Liver (tissue), 3 donors: Measurements from ENCODE around the gene BHLHE23.

ENCODE experiments used
- HNF4A ChIP-seq, 2 donors: conservative IDR thresholded peaks; 2 replicates each; pipeline ENCODE4 v1.6.1; 2016; ENCODE audit warnings: antibody characterized with exemption in 2 of 2, mild to moderate bottlenecking in 2 of 2
- HNF4G ChIP-seq: IDR thresholded peaks from 2 replicates; pipeline ENCODE4 v1.6.1; 2016; ENCODE audit warnings: antibody characterized with exemption
- RAD21 ChIP-seq, 2 donors: IDR thresholded peaks; 2 replicates each; pipeline ENCODE4 v1.6.1; 2016; ENCODE audit warnings: antibody characterized with exemption in 2 of 2, mild to moderate bottlenecking in 2 of 2
- RXRA ChIP-seq, 2 donors: IDR thresholded peaks; 2 replicates each; pipeline ENCODE4 v1.6.1; 2017 to 2018; ENCODE audit warnings: antibody characterized with exemption in 2 of 2, mild to moderate bottlenecking in 1 of 2
- SP1 ChIP-seq: IDR thresholded peaks from 2 replicates; pipeline ENCODE4 v1.6.1; 2018; ENCODE audit warnings: antibody characterized with exemption, mild to moderate bottlenecking
- TAF1 ChIP-seq: conservative IDR thresholded peaks from 2 replicates; pipeline ENCODE4 v1.6.1; 2016; ENCODE audit warnings: antibody characterized with exemption, mild to moderate bottlenecking
- TF ChIP-seq, protein P1 (sequence below): fragments of 150-350 bp; IDR thresholded peaks from 2 replicates; pipeline ENCODE4 v1.5.1; 2017; ENCODE audit warnings: improper control_type of control experiment, low read depth, low read length; ENCODE audit not compliant: missing input control
- donor health status: healthy.
- donor health status: healthy.

DNA sequence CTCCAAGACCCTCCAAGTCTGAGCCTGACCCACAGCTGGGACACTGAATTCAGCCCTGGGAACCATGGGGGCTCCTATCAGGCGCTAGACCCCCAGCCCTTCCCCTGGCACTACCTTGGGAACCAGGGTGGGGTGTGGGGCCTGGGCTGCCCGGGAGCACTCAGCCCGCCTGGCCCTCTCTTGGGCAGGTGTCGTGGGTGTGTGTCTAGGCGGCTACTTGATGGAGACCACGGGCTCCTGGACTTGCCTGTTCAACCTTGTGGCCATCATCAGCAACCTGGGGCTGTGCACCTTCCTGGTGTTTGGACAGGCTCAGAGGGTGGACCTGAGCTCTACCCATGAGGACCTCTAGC lies 39.6 kb downstream of the BHLHE23 start:
- TF ChIP-seq, protein P1, sequence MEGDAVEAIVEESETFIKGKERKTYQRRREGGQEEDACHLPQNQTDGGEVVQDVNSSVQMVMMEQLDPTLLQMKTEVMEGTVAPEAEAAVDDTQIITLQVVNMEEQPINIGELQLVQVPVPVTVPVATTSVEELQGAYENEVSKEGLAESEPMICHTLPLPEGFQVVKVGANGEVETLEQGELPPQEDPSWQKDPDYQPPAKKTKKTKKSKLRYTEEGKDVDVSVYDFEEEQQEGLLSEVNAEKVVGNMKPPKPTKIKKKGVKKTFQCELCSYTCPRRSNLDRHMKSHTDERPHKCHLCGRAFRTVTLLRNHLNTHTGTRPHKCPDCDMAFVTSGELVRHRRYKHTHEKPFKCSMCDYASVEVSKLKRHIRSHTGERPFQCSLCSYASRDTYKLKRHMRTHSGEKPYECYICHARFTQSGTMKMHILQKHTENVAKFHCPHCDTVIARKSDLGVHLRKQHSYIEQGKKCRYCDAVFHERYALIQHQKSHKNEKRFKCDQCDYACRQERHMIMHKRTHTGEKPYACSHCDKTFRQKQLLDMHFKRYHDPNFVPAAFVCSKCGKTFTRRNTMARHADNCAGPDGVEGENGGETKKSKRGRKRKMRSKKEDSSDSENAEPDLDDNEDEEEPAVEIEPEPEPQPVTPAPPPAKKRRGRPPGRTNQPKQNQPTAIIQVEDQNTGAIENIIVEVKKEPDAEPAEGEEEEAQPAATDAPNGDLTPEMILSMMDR, result no peak
- TF ChIP-seq RXRA (IDR thresholded peaks at IDR 0.05) (no peak), SP1 (no peak), HNF4A (conservative IDR thresholded peaks at IDR 0.05) (no peak), RAD21 (IDR thresholded peaks at IDR 0.05) (no peak), HNF4G (no peak), TAF1 (no peak)
